ENCODE results near the gene SORT1.
A peak's percentile ranks its signal among the peaks of the same experiment; 100 is the strongest.
"Not testable (repeated sequence)": the region's sequence is repeated elsewhere in the genome, so short reads cannot be mapped to it uniquely, and the experiment has no call there.

The SORT1 gene

GRCh38 chr1:109335091-109335490 lies 62.6 kb downstream of the SORT1 start:
- no peak for DNase-seq

- DNase-seq: no peak
Observed at GRCh38 chr1:109331113-109331512, 66.6 kb downstream of the SORT1 start.

- DNase-seq: no peak
Observed at GRCh38 chr1:109327285-109327684, 70.4 kb downstream of the SORT1 start.

GRCh38 chr1:109322974-109323373 lies 74.7 kb downstream of the SORT1 start:
- DNase-seq: no peak

- no peak for DNase-seq
Observed at GRCh38 chr1:109319114-109319513, 78.6 kb downstream of the SORT1 start.

- DNase-seq: no peak
Observed at GRCh38 chr1:109316506-109316905, 81.2 kb downstream of the SORT1 start.

- DNase-seq: no peak
Observed at GRCh38 chr1:109315288-109315687, 82.4 kb downstream of the SORT1 start.

- no peak for DNase-seq
Observed at GRCh38 chr1:109314795-109315194, 82.9 kb downstream of the SORT1 start.

GRCh38 chr1:109312978-109313775 lies 84.5 kb downstream of the SORT1 start:
- DNase-seq: no peak

GRCh38 chr1:109312246-109312645 lies 85.5 kb downstream of the SORT1 start:
- no peak for DNase-seq

- DNase-seq: no peak
Observed at GRCh38 chr1:109309347-109309746, 88.4 kb downstream of the SORT1 start.

- peak; percentile 58 for DNase-seq
Observed at GRCh38 chr1:109307274-109308021, 90.3 kb downstream of the SORT1 start.

GRCh38 chr1:109306832-109307273 lies 90.9 kb downstream of the SORT1 start, which contains the start of gene MYBPHL:
TSS of gene MYBPHL (minus strand) at chr1:109307011. CDS start at chr1:109306991, 20 bp downstream.
- DNase-seq: no peak

- DNase-seq: not testable (repeated sequence)
Observed at GRCh38 chr1:109305991-109306390, 91.7 kb downstream of the SORT1 start.

GRCh38 chr1:109304226-109304920 lies 93.3 kb downstream of the SORT1 start:
- no peak for DNase-seq

GRCh38 chr1:109301874-109302273 lies 95.8 kb downstream of the SORT1 start:
- DNase-seq: no peak

GRCh38 chr1:109300650-109301151 lies 97.0 kb downstream of the SORT1 start:
- DNase-seq: no peak

- DNase-seq: no peak
Observed at GRCh38 chr1:109299558-109300343, 98.0 kb downstream of the SORT1 start.

GRCh38 chr1:109298666-109299557 lies 98.8 kb downstream of the SORT1 start:
- no peak for DNase-seq

- no peak for DNase-seq
Observed at GRCh38 chr1:109296782-109297181, 100.9 kb downstream of the SORT1 start.

- no peak for DNase-seq
Observed at GRCh38 chr1:109295712-109296415, 101.9 kb downstream of the SORT1 start.

Measured in hematopoietic multipotent progenitor cell treated with erythropoietin and hydrocortisone succinate and interleukin-3 and kit ligand, for 8 days (in vitro differentiated cells).